WERI-Rb-1 (cell line): ENCODE results near the gene JPH2.

Experiments
- DNase-seq: peaks from one replicate; pipeline ENCODE4 v3.0.0-alpha.2; 2020
- H3K27ac ChIP-seq: fragments of 250-450 bp; sonication (Bioruptor Pico); 2 replicates; pipeline ENCODE4 v1.5.1; 2020; ENCODE audit warnings: mild to moderate bottlenecking, moderate library complexity
- H3K27me3 ChIP-seq: fragments of 250-450 bp; sonication (Bioruptor Pico); 2 replicates; pipeline ENCODE4 v1.5.1; 2021; ENCODE audit warnings: mild to moderate bottlenecking, low read depth, moderate library complexity; ENCODE audit not compliant: insufficient read depth, severe bottlenecking
- H3K36me3 ChIP-seq: fragments of 250-450 bp; sonication (Bioruptor Pico); 2 replicates; pipeline ENCODE4 v1.5.1; 2020; ENCODE audit warnings: mild to moderate bottlenecking, moderate library complexity
- H3K4me3 ChIP-seq: 2 replicates; pipeline ENCODE4 v1.5.1; 2011; ENCODE audit warnings: low read depth, mild to moderate bottlenecking, control low read depth, low read length
- H3K9me3 ChIP-seq: fragments of 250-450 bp; sonication (Bioruptor Pico); 2 replicates; pipeline ENCODE4 v1.5.1; 2021; ENCODE audit warnings: mild to moderate bottlenecking, moderate library complexity; ENCODE audit not compliant: severe bottlenecking
- CTCF ChIP-seq: IDR thresholded peaks from 2 replicates; pipeline ENCODE4 v1.5.1; 2011; ENCODE audit warnings: low read depth, mild to moderate bottlenecking, control low read depth, inconsistent platforms, low read length

JPH2 gene

DNA sequence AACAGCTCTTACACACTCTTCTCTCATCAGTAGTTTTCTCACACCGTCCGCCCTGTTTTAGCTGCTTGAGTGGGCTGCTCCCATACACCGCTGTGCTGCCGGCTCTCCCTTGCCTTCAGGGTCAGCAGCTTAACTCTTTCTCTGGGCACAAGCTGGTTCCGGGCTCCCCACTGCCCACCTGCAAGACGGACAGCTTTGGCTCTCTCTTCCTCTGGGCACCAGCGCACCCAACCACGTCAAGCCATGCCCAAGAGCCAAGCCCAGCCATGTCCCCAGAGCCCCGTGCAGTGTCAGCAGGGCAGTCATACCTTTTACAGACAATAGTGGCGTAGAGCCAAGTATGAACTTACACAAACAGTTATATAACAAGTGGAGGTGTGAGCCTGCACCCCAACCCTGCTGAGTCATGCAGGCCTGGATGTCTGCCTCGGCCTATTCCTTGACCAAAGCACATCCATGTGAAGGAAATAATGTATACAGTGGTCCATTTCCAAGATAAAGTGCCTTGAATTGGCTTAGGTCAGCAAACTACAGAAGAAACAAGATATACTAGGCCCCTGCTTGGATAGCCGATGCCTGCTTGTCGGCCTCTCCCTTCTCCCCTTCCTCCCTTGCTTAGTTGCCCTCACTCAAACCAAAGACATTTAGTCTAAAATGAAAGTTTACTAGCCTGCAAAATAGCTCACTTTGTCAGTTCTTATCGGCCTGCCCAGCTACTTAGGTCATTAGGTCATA is 89.3 kb downstream of the JPH2 start:
- H3K36me3 ChIP-seq = no peaks in the 10 kb centered on the region
- TF ChIP-seq CTCF = no peak
- H3K27ac ChIP-seq = no peak overlapping the region
- no peaks in the 10 kb centered on the region for H3K27me3 ChIP-seq
- DNase-seq = no peak
- no peak overlapping the region for H3K4me3 ChIP-seq
- peaks cover 2% of the 10 kb centered on the region for H3K9me3 ChIP-seq

DNA sequence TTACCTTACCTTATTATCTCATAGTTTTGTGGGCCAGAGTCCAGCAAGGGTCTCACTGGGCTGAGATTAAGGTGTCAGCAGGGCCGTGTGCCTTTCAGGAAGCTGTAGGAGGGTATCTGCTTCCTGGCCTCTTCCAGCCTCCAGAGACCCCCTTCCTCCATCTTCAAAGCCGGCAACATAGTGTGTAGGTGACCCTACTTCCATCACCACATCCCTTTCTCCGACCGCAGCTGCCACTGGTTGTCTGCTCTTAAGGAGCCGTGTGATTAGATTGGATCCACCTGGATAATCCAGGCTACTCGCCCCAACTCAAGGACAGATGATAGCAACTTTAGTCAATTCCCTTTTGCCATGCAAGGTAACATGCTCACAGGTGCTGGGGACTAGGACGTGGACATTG is 91.2 kb downstream of the JPH2 start:
- no peak for DNase-seq
- Histone ChIP-seq H3K36me3 (no peaks in the 10 kb centered on the region), H3K27ac (no peak overlapping the region), H3K27me3 (no peaks in the 10 kb centered on the region), H3K9me3 (no peaks in the 10 kb centered on the region), H3K4me3 (no peak overlapping the region)
- TF ChIP-seq CTCF = no peak

DNA sequence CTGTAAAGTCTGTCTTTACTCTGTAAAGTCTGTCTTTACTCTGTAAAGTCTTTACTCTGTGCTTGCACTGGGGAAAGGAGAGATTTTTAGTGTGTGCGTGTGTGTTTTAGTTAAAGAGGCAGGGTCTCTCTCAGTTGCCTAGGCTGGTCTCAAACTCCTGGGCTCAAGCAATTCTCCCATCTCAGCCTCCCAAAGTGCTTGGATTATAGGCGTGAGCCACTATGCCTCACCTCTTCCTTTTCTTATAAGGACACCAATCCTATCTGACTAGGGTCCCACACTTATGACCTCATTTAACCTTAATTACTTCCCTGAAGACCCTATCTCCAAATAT is 93.8 kb downstream of the JPH2 start:
- DNase-seq = no peak
- H3K4me3 ChIP-seq = no peak overlapping the region
- TF ChIP-seq CTCF = no peak
- no peaks in the 10 kb centered on the region for H3K36me3 ChIP-seq
- no peaks in the 10 kb centered on the region for H3K9me3 ChIP-seq
- H3K27ac ChIP-seq = no peak overlapping the region
- H3K27me3 ChIP-seq = no peaks in the 10 kb centered on the region

- TF ChIP-seq CTCF = peak; percentile 36; the same call in 1 of the 2 replicates
- Histone ChIP-seq H3K4me3 (no peak overlapping the region), H3K9me3 (no peaks in the 10 kb centered on the region), H3K36me3 (no peaks in the 10 kb centered on the region), H3K27me3 (no peaks in the 10 kb centered on the region), H3K27ac (no peak overlapping the region)
- DNase-seq = peak; percentile 29
Measured at GRCh38 chr20:44092551-44093248, 94.3 kb downstream of the JPH2 start.

DNA sequence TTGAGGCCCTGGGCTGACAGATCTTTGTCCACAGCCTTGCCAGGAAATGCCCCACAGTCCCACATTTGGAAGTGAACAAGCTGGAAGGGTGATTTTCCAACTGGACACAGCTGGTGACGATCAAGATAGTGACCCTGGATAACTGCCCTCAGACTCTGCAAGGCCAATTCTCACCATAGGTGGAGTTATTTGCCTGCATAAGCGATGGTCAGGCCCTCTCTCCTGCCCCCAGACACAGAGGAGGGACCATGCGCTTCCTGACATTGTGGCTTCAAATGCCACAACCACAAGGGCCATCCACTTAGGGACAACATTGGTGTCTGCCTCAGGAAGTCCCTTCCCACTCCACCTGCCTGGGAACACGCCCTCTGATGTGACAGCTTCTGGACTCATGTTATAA is 96.0 kb downstream of the JPH2 start:
- 0 out of 2 replicates have a peak, but pooled peaks have one; percentile 19 for TF ChIP-seq CTCF
- H3K27me3 ChIP-seq = no peaks in the 10 kb centered on the region
- no peaks in the 10 kb centered on the region for H3K9me3 ChIP-seq
- H3K4me3 ChIP-seq = no peak overlapping the region
- H3K27ac ChIP-seq = no peak overlapping the region
- no peaks in the 10 kb centered on the region for H3K36me3 ChIP-seq
- no peak for DNase-seq
